Fibroblast of skin of scalp (primary cell): ENCODE measurements around the gene PAQR4.

Experiments
- DNase-seq: peaks from one replicate; pipeline ENCODE4 v3.0.0-alpha.2; 2013

PAQR4 gene

DNA sequence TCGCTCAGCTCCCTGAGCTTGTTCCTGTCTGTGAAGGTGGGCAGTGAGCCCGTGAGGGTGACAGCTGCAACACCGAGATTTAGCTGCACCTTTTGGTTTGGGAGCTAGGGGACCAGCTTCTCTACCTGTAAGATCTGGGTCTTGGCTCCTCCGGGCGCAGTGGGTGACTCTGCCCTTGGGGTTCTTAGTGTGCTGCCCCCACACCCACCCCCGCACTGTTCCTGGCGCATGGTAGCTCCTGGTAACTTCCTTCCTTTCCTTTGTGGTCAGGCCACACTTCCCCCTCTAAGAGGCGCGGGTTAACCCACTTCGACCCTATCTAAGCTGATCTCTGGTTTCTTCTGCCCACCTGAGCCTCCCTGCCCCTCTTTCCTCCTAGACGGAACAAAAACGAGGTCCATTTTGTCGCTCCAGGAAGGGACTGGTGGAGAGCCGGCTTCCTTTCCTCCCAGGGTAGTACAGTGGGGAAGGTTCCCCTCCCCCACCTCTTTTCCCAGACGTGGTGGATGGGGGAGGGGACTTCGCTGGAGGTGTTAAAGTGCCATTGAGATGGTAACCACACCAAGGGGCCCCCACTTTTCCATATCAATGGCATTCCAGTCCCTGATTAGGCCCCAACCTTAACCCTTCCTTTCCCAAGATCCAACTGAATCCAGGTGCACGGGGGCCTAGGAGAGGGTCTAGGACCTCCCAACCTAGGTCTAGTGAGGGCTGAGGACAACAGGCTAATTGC lies 39.0 kb downstream of the PAQR4 start:
- no peak for DNase-seq

- DNase-seq: no peak
Observed at GRCh38 chr16:3008690-3009037, 39.5 kb downstream of the PAQR4 start.

- DNase-seq: no peak
Observed at GRCh38 chr16:3009568-3010390, 40.6 kb downstream of the PAQR4 start.

DNA sequence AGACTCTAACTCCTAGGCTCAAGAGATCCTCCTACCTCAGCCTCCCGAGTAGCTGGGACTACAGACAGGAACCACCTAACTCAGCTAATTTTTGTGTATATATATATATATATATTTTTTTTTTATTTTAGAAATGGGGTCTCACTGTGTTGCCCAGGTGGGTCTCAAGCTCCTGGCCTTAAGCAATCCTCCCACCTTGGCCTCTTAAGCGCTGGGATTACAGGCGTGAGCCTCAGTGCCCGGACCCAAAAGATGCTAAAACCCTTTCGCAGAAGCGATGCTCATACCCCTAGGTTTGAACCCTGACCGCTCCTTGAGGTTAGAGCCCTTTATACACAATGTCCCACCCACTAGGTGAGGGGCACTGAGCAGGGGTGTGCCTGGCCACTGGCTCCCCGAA lies 41.4 kb downstream of the PAQR4 start:
- DNase-seq: no peak

DNA sequence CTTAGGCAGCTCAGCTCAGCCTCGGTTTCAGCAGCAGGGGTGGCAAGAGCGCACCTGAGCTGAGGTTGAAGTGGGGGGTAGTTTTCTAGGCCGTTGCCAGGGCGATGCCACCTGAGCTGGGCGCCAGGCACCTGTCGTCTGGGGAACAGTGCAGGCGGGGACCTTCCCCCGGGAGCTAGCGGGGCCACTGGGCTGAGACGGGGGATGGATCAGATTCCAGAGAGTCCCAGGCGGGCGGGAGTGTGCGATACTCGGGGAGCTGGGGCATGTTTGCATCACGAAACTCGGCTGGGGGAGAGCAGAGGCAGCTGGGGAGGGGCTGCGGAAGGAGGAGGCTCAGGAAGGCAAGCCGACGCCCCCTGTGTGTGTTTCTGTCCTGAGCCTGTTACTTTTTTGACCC lies 43.1 kb downstream of the PAQR4 start:
- DNase-seq: no peak

DNA sequence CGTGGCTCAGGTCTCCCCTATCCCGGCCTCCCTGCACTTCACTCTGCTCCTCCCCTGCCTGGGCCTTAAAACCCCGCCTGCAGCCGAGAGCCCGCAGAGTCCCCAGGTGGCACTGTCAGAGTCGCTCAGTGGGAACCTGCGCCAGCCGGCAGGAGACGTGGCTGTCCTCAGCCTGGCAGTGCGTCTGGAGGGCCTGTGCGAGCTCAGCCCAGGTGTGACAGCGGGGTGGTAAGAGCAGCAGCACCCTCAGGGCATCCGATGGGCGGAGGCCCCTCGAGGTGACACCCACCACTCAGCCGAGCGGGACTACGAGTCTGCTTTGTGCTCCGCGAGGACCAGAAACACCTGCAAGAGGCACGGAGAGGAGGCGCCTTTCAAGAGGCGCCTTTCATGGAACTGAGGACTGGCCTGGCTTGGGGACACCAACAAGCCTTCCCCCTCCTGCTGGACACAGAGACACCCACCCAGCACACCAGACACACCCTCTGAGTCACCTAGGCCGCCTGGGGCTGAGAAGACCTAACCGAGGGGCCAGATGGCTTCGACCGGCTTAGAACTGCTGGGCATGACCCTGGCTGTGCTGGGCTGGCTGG lies 43.8 kb downstream of the PAQR4 start, which contains the start of gene CLDN9:
CLDN9 (plus strand) TSS at position 96 of the 593 bp plus-strand sequence; CDS start at position 536, 440 bp downstream.
- no peak for DNase-seq

- no peak for DNase-seq
Observed at GRCh38 chr16:3013491-3013951, 44.4 kb downstream of the PAQR4 start.

GRCh38 chr16:3013998-3014690 lies 45.0 kb downstream of the PAQR4 start:
- DNase-seq: no peak

DNA sequence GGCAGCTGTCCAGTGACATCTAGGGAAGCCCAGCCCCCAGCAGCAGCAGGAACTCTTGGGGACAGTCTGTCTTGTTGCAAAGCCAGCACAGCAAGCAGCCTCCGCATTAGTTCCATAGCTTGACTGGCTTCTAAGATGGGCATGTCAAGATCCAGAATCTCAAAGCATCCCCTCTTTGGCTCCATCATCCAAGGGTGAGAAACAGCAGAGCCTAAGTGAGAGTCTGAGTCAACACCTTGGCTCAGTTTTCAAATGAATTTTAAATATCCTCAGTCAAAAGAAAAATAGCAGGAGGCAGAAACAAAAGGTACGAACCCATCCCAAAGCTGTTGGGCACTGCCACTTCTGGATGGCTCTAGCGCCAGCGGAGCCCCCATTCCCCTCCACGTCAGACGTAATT lies 45.8 kb downstream of the PAQR4 start:
- no peak for DNase-seq

DNA sequence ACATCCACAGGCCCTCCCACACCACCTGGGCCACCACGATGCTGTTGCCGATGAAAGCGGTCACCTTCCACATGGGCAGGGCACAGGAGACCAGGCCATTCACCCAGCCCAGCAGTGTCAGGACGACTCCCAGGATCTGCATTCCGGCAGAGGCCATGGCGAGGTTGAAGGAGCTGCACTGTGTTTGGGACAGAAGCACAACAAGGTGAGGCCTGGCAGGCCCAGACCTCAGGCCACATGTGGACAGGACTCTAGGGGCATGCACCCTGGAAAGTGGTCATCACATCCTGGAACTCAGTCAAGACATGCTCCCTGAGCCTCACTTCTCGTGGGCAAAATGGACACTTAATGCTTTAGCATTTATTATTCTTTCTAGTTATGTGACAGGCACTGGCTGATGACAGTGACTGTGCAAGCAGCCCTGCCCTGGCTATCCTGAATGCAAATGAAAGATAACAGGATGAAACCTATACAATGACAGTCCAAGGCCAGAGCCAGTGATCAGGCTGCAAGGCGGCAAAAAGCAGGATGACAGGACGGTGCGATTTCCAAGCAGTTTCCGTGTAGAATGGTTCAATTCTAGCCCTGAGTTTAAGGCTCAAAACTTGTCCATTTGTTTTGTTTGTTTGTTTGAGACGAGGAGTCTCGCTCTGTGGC lies 46.8 kb downstream of the PAQR4 start:
- DNase-seq: no peak

DNA sequence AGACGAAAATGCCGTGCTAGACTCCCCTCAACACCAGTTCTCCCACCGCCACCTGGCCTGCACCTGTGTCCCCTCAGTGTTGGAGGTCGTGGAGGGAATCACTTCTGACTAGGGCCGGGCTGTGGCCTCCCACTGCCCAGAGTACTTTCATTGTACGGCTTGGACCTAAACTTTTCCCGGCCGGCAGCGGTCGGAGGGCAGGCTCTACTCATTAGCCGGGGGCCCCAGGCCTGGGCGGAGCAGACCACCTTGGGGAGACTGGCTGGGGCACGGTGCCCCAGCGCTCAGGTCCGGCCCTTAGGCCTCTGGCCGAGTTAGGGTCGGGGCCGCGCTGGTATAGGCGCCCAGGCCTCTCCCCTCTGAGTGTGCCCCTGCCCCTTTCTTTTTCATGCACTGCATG lies 48.2 kb downstream of the PAQR4 start:
- DNase-seq: no peak

- DNase-seq: peak; percentile 24
Observed at GRCh38 chr16:3017794-3018506, 48.8 kb downstream of the PAQR4 start, which contains the start of gene CLDN6. Gene CLDN6 (minus strand): TSS chr16:3018183. CDS start chr16:3016021, 2,162 bp downstream.

- DNase-seq: no peak
Observed at GRCh38 chr16:3019594-3020246, 50.6 kb downstream of the PAQR4 start.

GRCh38 chr16:3020247-3020603 lies 51.1 kb downstream of the PAQR4 start, which contains the start of gene TNFRSF12A:
Gene TNFRSF12A (plus strand): TSS chr16:3020368. CDS start chr16:3020398, 30 bp downstream.
- peak; percentile 87 for DNase-seq

- peak; percentile 96 for DNase-seq
Observed at GRCh38 chr16:3020604-3021448, 51.7 kb downstream of the PAQR4 start.

DNA sequence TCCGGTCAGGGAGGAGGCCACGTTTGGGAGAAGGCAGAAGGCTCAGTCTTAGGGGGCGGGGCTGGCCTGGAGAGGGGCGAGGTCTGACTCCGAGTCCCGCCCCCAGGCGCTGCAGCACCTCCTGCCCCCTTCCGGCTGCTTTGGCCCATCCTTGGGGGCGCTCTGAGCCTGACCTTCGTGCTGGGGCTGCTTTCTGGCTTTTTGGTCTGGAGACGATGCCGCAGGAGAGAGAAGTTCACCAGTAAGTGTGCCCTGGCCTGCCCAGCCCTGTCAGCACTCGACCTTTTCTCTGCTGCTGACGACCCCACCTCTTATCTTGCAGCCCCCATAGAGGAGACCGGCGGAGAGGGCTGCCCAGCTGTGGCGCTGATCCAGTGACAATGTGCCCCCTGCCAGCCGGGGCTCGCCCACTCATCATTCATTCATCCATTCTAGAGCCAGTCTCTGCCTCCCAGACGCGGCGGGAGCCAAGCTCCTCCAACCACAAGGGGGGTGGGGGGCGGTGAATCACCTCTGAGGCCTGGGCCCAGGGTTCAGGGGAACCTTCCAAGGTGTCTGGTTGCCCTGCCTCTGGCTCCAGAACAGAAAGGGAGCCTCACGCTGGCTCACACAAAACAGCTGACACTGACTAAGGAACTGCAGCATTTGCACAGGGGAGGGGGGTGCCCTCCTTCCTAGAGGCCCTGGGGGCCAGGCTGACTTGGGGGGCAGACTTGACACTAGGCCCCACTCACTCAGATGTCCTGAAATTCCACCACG lies 52.5 kb downstream of the PAQR4 start:
- peak; percentile 98 for DNase-seq

- peak; percentile 98 for DNase-seq
Observed at GRCh38 chr16:3022208-3022683, 53.1 kb downstream of the PAQR4 start.

DNA sequence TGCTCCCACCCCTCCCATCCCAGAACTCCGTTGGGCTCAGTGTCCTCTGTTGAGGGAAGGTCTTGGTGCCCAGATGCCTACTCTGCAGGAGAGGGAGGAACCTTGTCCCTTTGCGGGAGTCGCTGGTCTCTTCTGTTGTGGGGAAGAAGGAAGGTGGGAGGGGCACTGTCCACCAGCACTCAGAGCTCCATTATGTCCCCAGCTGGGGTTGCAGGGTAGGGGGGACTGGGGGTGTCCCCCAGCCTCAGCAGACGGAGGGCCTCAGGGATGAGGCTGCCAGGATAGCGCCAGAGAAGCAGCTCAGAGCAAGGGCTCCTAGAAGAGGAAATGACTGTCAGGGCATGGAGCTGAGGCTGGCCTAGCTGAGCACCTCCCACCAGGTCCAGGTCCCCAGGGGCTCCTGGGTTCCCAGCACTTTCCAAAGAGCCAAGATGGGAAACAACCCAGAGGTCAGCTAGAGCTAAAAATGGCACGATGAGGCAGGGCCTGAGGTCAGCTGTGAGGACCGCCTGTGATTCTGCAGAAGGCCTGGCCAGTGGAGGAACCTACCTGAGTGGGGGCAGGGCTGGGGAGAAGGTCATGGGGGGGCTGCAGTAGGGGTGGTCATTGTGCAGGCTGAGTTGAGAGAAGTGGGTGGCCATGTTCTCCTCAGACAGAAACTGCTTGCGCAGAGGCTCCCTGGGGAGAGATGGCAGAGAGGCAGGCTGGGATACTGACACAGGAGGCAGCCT lies 53.7 kb downstream of the PAQR4 start:
- DNase-seq: peak; percentile 79
